ENCODE measurements around the gene DNASE1L1. TPM values are rescaled to one million over a fixed set of nuclear protein-coding genes. Genes with fewer than 3 reads are reported as not detected.

The DNASE1L1 gene
- total and polyA plus RNA-seq, 4 donors: 9.3 to 22.1 (median 16.7) TPM

GRCh38 chrX:154370300-154371016 lies 38.6 kb downstream of the DNASE1L1 start:
- whole genome bisulfite sequencing: 9% methylated on average over 63 of the region's 63 CpGs
- no peak for DNase-seq (ENCODE audit: low spot score)

More at GRCh38 chrX:154370300-154371016, 38.6 kb downstream of the DNASE1L1 start:
- TF ChIP-seq FOXA2 (IDR thresholded peaks at IDR 0.05) (no peak), MAX (IDR thresholded peaks at IDR 0.05) (no peak), RAD21 (IDR thresholded peaks at IDR 0.05) (no peak), NR2F2 (IDR thresholded peaks at IDR 0.05) (no peak), REST (IDR thresholded peaks at IDR 0.05) (no peak), EGR1 (IDR thresholded peaks at IDR 0.05; ENCODE audit: low read depth in 2 of 2) (no peak), ATF3 (IDR thresholded peaks at IDR 0.05) (no peak), CTCF (IDR thresholded peaks at IDR 0.05; ENCODE audit: low read depth, low read length, missing input control) (no peak), HNF4G (IDR thresholded peaks at IDR 0.05) (no peak), FOXA1 (IDR thresholded peaks at IDR 0.05) (no peak), JUND (IDR thresholded peaks at IDR 0.05) (no peak)
- H3K27me3 ChIP-seq (ENCODE audit: control insufficient read depth in 4 of 4, insufficient read depth in 4 of 4, low read length in 3 of 4): no peaks in the 10 kb centered on the region
- H3K9me3 ChIP-seq (ENCODE audit: control insufficient read depth in 4 of 4, low read length in 3 of 4): no peaks in the 10 kb centered on the region
- peak overlapping the region; percentile 41 to 71 (median 69) for H3K4me3 ChIP-seq (ENCODE audit: low read depth in 1 of 3, low read length in 3 of 3)
- no peaks in the 10 kb centered on the region for H3K36me3 ChIP-seq (ENCODE audit: control insufficient read depth in 4 of 4, insufficient read depth in 3 of 4, low read depth in 1 of 4, low read length in 3 of 4)
- peak overlapping the region; percentile 27 for H3K9ac ChIP-seq (ENCODE audit: low read depth in 1 of 2, low read length in 2 of 2)
- peaks cover 10 to 30% (median 17%) of the 10 kb centered on the region in 4 donors for H3K4me1 ChIP-seq (ENCODE audit: control insufficient read depth in 4 of 4, insufficient read depth in 4 of 4, low read length in 3 of 4)
- H3K27ac ChIP-seq (ENCODE audit: low read depth in 1 of 2, low read length in 2 of 2): peak overlapping the region; percentile 61 to 69
